RCC 7860 (cell line): ENCODE data around the gene SIRT1.
A peak's percentile ranks its signal among the peaks of the same experiment; 100 is the strongest.
"Not testable (repeated sequence)": the region's sequence is repeated elsewhere in the genome, so short reads cannot be mapped to it uniquely, and the experiment has no call there.

Source experiments
- DNase-seq: peaks from one replicate; pipeline ENCODE4 v3.0.0-alpha.2; 2015; ENCODE audit warnings: low spot score
- FAIRE-seq: peaks from 2 replicates; lab custom pipeline; 2012; peaks lifted over from hg19 to GRCh38; lab: Jason Lieb, UNC

SIRT1 gene

GRCh38 chr10:67884313-67884841, at the start of gene SIRT1:
SIRT1 (plus strand) TSS chr10:67884656; CDS start chr10:67884722, 66 bp downstream.
- DNase-seq, result peak; percentile 85
- FAIRE-seq, result no peak

- FAIRE-seq, DNase-seq: not testable (repeated sequence)
These were observed 48.7 kb upstream of the SIRT1 start for GRCh38 chr10:67835541-67836394.

DNA sequence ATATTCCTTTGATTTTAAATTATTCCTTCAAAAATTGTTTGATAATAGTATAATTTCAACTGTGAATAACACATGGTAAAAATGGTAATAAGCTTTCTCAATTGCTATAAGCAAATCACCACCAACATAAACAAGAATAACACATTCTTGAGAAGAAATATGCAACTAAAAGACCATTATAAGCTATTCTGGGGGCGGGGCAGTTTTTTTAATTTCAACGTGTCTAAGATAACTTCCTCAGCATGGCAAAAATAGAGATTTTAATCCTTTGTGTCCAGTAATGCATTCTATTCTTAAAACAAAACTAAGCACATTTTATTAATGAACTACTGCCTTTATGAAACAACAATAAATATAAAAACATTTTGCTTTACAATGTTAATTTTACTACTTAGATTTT, 48.0 kb upstream of the SIRT1 start:
- FAIRE-seq (no peak), DNase-seq (no peak)

DNA sequence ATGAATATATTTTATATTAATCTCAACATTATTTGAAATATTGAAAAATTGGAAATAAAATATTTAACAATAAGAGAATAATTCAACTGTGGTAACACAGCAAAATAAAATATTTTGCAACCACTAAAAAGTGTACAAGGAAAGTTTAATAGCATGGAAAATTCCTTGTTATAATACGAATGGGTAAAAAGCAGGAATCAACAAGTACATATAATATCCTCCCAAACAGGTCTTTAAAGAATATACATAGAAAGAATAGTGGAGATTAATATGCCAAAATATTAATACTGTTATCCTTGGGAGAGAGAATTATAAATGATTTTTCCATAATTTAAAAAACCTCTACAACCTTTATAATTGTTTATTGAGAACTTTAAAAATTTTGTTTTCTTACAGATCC, 47.5 kb upstream of the SIRT1 start:
- DNase-seq (no peak), FAIRE-seq (no peak)

- peak; percentile 69 for FAIRE-seq
- DNase-seq, result peak; percentile 27
These were observed 46.7 kb upstream of the SIRT1 start, which contains the start of gene DNAJC12 for GRCh38 chr10:67837541-67838314. DNAJC12 (minus strand) TSS chr10:67838188; CDS start chr10:67838011, 177 bp downstream.

DNA sequence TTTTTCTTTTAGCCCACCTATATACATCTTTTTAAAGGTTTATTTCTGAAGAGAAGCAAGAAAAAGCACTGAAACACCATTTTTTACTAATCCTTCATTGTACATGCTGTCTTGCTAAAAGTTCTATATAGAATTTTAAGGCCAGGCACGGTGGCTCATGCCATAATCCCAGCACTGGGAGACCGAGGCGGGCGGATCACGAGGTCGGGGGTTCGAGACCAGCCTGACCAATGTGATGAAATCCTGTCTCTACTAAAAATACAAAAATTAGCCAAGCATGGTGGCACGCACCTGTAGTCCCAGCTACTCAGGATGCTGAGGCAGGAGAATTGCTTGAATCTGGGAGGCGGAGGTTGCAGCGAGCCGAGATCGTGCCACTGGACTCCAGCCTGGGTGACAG, 44.9 kb upstream of the SIRT1 start:
- not testable (repeated sequence) for DNase-seq, FAIRE-seq

- DNase-seq (peak; percentile 20), FAIRE-seq (no peak)
These were observed 44.5 kb upstream of the SIRT1 start for GRCh38 chr10:67839951-67840350.

DNA sequence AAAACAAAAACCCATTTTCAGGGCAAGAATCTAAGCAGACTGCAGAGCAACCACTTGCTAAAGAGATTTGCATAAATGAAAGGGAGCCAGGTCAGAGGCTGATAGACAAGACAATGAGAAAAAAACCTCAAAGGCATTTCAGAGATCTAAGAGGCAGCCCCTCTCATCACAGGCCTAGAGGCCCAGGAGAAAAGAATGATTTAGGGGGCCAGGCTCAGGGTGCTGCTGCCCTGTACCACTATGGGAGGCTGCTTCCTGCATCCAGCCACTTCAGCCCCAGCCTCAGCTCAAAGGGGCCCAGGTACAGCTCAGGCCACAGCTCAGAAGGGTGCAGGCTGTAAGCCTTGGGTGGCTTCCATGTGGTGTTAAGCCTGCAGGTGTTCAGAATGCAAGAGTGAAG, 42.7 kb upstream of the SIRT1 start:
- DNase-seq (no peak), FAIRE-seq (no peak)

DNA sequence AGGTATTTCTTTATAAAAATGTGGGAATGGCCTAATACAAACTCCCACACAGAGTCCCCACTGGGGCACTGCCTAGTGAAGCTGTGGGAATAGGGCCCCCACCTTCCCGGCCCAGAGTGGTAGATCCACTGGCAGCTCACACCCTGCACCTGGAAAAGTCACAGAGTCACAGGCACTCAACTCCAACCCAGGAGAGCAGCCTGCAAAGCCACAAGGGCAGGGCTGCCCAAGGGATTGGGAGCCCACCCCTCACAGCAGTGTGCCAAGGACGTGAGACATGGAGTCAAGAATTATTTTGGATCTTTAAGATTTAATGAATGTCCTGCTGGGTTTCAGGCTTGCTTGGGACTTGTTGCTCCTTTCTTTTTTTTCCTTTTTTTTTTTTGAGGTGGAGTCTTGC, 41.2 kb upstream of the SIRT1 start:
- no peak for FAIRE-seq
- DNase-seq, result no peak

DNA sequence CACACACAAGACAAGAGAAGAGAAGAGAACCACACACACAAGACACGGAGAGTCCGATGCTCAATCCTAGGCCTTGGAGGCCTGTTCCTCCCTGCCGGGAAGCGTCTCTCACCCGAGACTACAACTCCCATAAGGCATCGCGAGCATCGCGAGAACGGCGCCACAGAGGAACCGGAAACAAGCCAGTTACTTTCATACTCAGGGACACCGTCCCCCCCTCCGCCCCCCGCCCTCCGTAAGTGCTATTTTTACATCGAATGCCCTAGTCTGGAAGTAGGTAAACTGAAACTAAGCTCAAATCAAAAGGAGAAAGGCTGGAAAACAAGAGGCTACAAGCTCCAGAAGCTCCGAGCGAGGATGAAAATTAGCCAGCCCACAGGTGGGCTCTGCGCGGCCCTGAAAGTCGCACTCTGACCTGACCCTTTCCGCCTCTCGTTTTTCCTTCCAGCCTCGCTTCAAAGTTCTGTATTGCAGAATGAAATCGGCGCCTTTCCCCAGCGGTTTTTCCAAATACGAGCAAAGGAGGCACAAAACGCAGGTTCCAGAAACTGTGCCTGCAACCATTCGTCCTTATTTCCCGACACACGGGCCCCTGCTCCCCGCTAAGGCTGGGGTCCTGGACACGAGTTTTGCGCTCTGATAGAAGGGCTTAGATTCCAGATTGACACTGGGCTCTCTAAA, 35.0 kb upstream of the SIRT1 start:
- FAIRE-seq, result peak; percentile 59
- peak; percentile 91 for DNase-seq

DNA sequence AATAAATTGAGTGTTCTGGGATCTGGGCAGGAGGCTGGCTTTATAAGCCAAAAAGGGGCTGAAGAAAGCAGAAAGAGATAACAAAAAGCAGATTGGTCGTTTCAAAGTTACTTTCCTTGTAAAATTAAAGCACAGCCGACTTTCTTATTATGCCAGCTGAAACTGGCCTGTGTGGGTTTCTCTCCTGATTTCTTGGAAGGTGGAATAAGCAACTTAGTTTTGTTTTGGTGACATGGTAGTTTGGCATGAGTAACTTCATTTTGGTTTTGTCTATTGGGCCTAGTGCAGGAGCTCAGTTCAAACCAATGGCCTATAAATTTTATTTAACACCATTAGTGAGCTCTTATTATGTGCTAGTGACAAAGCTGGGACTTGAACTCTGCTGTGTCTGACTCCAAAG, 33.3 kb upstream of the SIRT1 start:
- no peak for FAIRE-seq
- no peak for DNase-seq

GRCh38 chr10:67852761-67853160, 31.7 kb upstream of the SIRT1 start:
- no peak for DNase-seq
- no peak for FAIRE-seq

GRCh38 chr10:67853512-67853911, 30.9 kb upstream of the SIRT1 start:
- FAIRE-seq, result no peak
- no peak for DNase-seq

DNA sequence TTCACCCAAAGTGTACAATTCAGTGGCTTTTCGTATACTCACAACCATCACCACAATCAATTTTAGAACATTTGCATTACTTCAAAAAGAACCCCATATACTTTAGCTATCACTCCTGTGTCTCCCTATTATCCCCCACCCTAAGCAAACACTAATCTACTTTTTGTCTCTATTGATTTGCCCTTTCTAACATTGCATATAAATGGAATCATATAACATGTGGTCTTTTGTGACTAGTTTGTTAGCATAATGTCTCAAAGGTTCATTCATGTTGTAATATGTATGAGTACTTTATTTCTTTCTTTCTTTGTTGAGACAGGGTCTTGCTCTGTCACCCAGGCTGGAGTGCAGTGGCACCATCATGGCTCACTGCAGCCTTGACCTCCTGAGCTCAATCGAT, 25.5 kb upstream of the SIRT1 start:
- DNase-seq (no peak), FAIRE-seq (no peak)

GRCh38 chr10:67861750-67862432, 22.6 kb upstream of the SIRT1 start:
- no peak for FAIRE-seq

DNA sequence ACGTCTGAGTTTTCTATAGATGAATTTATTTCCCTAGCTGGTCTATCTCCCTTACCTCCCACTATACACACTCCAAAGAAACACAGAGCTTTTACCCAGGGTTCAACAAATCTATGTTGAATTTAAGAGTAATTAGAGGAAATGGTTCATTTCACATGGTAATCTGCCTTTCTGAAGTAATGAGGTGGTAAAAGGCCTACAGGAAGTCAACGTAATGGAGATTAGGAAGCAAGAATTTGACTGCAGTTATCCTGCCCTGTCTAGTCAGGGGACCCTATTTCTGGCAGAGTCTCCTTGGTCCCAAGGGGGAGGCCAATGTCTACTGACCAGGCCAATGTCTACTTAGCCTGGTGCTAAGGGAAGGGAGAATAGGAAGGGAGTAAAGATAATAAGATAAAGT, 21.4 kb upstream of the SIRT1 start:
- DNase-seq (no peak), FAIRE-seq (no peak)

More at GRCh38 chr10:67861750-67862432, 22.6 kb upstream of the SIRT1 start:
- no peak for DNase-seq

DNA sequence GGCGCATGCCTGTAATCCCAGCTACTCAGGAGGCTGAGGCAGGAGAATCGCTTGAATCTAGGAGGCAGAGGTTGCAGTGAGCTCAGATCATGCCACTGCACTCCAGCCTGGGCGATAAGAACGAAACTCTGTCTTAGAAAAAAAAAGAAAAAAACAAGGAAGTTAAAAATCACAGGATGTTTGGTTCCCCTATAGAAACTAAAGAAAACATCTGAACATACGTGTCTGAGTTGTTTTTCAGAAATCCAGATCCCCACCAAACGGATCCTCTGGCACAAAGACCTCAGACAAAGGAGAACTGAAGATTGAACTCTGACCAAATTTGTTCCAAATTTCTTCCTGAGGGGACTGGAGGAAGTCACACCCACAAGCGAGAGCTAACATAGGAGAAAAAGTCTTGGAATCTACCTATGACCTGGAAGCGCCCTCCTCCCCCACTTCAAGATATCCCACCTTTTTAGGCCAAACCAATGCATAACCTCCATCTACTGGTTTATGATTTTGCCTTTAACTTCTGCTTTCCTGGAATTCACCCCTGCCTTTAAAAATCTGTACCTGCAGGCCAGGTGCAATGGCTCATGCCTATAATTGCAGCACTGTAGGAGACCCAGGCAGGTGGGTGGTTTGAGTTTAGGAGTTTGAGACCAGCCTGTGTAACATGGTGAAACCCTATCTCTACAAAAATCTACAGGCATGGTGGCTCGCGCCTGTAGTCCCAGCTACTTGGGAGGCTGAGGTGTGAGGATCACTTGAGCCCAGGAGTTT, 19.7 kb upstream of the SIRT1 start:
- FAIRE-seq, result no peak
- no peak for DNase-seq

DNA sequence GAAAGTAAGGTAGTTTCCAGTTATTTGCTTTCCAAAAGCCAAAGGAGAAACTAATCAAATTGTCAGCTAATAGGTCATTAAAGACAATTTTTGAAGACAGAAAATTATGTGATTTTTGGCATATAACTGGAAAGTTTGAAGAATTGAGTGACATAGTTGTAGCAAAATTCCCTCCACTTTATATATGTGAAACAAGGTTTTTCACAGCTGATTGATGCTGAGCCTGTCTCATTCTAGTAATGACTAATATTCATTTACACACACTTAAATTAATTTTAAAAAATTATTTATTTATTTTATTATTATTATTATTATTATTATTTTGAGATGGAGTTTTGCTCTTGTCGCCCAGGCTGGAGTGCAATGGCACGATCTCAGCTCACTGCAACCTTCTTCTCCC, 16.3 kb upstream of the SIRT1 start:
- FAIRE-seq (no peak), DNase-seq (no peak)

DNA sequence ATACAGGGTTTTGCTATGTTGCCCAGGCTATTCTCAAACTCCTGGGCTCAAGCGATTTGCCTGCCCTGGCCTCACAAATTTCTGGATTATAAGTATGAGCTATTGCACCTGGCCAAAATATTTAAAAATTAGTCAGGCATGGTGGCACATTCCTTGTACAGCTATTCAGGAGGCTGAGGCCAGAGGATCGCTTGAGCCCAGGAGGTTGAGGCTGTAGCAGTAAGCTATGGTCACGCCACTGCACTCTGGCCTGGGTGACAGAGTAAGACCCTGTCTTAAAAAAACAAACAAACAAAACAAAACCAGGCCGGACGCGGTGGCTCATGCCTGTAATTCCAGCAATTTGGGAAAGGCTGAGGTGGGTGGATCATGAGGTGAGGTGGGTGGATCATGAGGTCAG, 14.5 kb upstream of the SIRT1 start:
- no peak for DNase-seq
- FAIRE-seq, result no peak
